Measurements from ENCODE around the gene GOLGA2. TPM values are rescaled to one million over a fixed set of nuclear protein-coding genes. Genes with fewer than 3 reads are reported as not detected.

The GOLGA2 gene
- total RNA-seq, 1 experiment from 2014 or later: 16.2 TPM

GRCh38 chr9:128317629-128318028, 41.8 kb upstream of the GOLGA2 start:
- no peak for DNase-seq
- Histone ChIP-seq H3K4me2 (ENCODE audit: low read depth, low read length, poor library complexity, severe bottlenecking) (no peak overlapping the region), H4K20me1 (ENCODE audit: insufficient read depth, low read depth, low read length) (no peaks in the 10 kb centered on the region)

GRCh38 chr9:128316421-128316820, 40.6 kb upstream of the GOLGA2 start:
- Histone ChIP-seq H3K9me2 (replicated peaks; ENCODE audit: insufficient read depth, low read length) (no peaks in the 10 kb centered on the region), H3K36me3 (ENCODE audit: insufficient read depth, low read length) (peaks cover 10% of the 10 kb centered on the region; the same call in 1 of the 2 replicates), H3K4me1 (ENCODE audit: low read length) (peaks cover 5% of the 10 kb centered on the region), H3K9ac (ENCODE audit: low read length) (no peak overlapping the region), H3K9me3 (ENCODE audit: low read length) (no peaks in the 10 kb centered on the region), H3K79me2 (ENCODE audit: low read length) (peaks cover 6% of the 10 kb centered on the region), H3K27ac (ENCODE audit: low read length) (no peak overlapping the region), H3K4me2 (ENCODE audit: low read depth, low read length, poor library complexity, severe bottlenecking) (no peak overlapping the region), H4K20me1 (ENCODE audit: insufficient read depth, low read depth, low read length) (no peaks in the 10 kb centered on the region), H3K27me3 (ENCODE audit: low read length) (no peaks in the 10 kb centered on the region), H2AFZ (ENCODE audit: low read length) (no peak overlapping the region), H3K4me3 (ENCODE audit: low read length) (no peak overlapping the region)
- no peak for DNase-seq

More at GRCh38 chr9:128317629-128318028, 41.8 kb upstream of the GOLGA2 start:
- no peak overlapping the region for H3K9ac ChIP-seq (ENCODE audit: low read length)
- H3K79me2 ChIP-seq (ENCODE audit: low read length): peaks cover 14% of the 10 kb centered on the region
- H3K27me3 ChIP-seq (ENCODE audit: low read length): no peaks in the 10 kb centered on the region
- H3K27ac ChIP-seq (ENCODE audit: low read length): no peak overlapping the region
- H3K4me3 ChIP-seq (ENCODE audit: low read length): no peak overlapping the region
- no peaks in the 10 kb centered on the region for H3K9me3 ChIP-seq (ENCODE audit: low read length)
- no peak overlapping the region for H2AFZ ChIP-seq (ENCODE audit: low read length)
- no peaks in the 10 kb centered on the region for H3K9me2 ChIP-seq (replicated peaks; ENCODE audit: insufficient read depth, low read length)
- H3K36me3 ChIP-seq (ENCODE audit: insufficient read depth, low read length): peaks cover 10% of the 10 kb centered on the region; the same call in 1 of the 2 replicates
- peaks cover 9% of the 10 kb centered on the region for H3K4me1 ChIP-seq (ENCODE audit: low read length)

- Histone ChIP-seq H4K20me1 (ENCODE audit: insufficient read depth, low read depth, low read length) (no peaks in the 10 kb centered on the region), H3K36me3 (ENCODE audit: insufficient read depth, low read length) (peaks cover 13% of the 10 kb centered on the region; the same call in 1 of the 2 replicates), H3K9me3 (ENCODE audit: low read length) (no peaks in the 10 kb centered on the region), H3K4me1 (ENCODE audit: low read length) (no peaks in the 10 kb centered on the region), H3K4me3 (ENCODE audit: low read length) (no peak overlapping the region), H3K27me3 (ENCODE audit: low read length) (no peaks in the 10 kb centered on the region), H3K4me2 (ENCODE audit: low read depth, low read length, poor library complexity, severe bottlenecking) (no peak overlapping the region), H3K79me2 (ENCODE audit: low read length) (no peaks in the 10 kb centered on the region), H3K9me2 (replicated peaks; ENCODE audit: insufficient read depth, low read length) (no peaks in the 10 kb centered on the region), H3K27ac (ENCODE audit: low read length) (no peak overlapping the region), H3K9ac (ENCODE audit: low read length) (no peak overlapping the region), H2AFZ (ENCODE audit: low read length) (no peak overlapping the region)
- DNase-seq: no peak
These were observed 38.9 kb upstream of the GOLGA2 start for GRCh38 chr9:128314697-128315096.

- Histone ChIP-seq H3K36me3 (ENCODE audit: insufficient read depth, low read length) (peaks cover 17% of the 10 kb centered on the region; the same call in 1 of the 2 replicates), H3K9ac (ENCODE audit: low read length) (no peak overlapping the region), H3K4me2 (ENCODE audit: low read depth, low read length, poor library complexity, severe bottlenecking) (no peak overlapping the region), H3K79me2 (ENCODE audit: low read length) (no peaks in the 10 kb centered on the region), H3K4me1 (ENCODE audit: low read length) (no peaks in the 10 kb centered on the region), H4K20me1 (ENCODE audit: insufficient read depth, low read depth, low read length) (no peaks in the 10 kb centered on the region), H3K27me3 (ENCODE audit: low read length) (no peaks in the 10 kb centered on the region), H3K9me3 (ENCODE audit: low read length) (no peaks in the 10 kb centered on the region), H2AFZ (ENCODE audit: low read length) (no peak overlapping the region), H3K9me2 (replicated peaks; ENCODE audit: insufficient read depth, low read length) (no peaks in the 10 kb centered on the region), H3K4me3 (ENCODE audit: low read length) (no peak overlapping the region), H3K27ac (ENCODE audit: low read length) (no peak overlapping the region)
- DNase-seq: no peak
These were observed 34.7 kb upstream of the GOLGA2 start for GRCh38 chr9:128310461-128310860.

- H3K9me3 ChIP-seq (ENCODE audit: low read length): no peaks in the 10 kb centered on the region
- H3K79me2 ChIP-seq (ENCODE audit: low read length): no peaks in the 10 kb centered on the region
- H3K4me3 ChIP-seq (ENCODE audit: low read length): no peak overlapping the region
- no peak overlapping the region for H2AFZ ChIP-seq (ENCODE audit: low read length)
- no peaks in the 10 kb centered on the region for H3K27me3 ChIP-seq (ENCODE audit: low read length)
- H3K9ac ChIP-seq (ENCODE audit: low read length): no peak overlapping the region
- H3K9me2 ChIP-seq (replicated peaks; ENCODE audit: insufficient read depth, low read length): no peaks in the 10 kb centered on the region
- peaks cover 12% of the 10 kb centered on the region; the same call in 1 of the 2 replicates for H3K36me3 ChIP-seq (ENCODE audit: insufficient read depth, low read length)
- H3K27ac ChIP-seq (ENCODE audit: low read length): no peak overlapping the region
- no peak overlapping the region for H3K4me2 ChIP-seq (ENCODE audit: low read depth, low read length, poor library complexity, severe bottlenecking)
- no peak for DNase-seq
- no peaks in the 10 kb centered on the region for H4K20me1 ChIP-seq (ENCODE audit: insufficient read depth, low read depth, low read length)
- no peaks in the 10 kb centered on the region for H3K4me1 ChIP-seq (ENCODE audit: low read length)
These were observed 33.7 kb upstream of the GOLGA2 start for GRCh38 chr9:128309551-128309950.

GRCh38 chr9:128304971-128305288, 29.1 kb upstream of the GOLGA2 start:
- Histone ChIP-seq H3K4me2 (ENCODE audit: low read depth, low read length, poor library complexity, severe bottlenecking) (no peak overlapping the region), H3K4me3 (ENCODE audit: low read length) (no peak overlapping the region), H4K20me1 (ENCODE audit: insufficient read depth, low read depth, low read length) (no peaks in the 10 kb centered on the region), H2AFZ (ENCODE audit: low read length) (no peak overlapping the region), H3K9ac (ENCODE audit: low read length) (no peak overlapping the region), H3K27me3 (ENCODE audit: low read length) (no peaks in the 10 kb centered on the region), H3K9me3 (ENCODE audit: low read length) (no peaks in the 10 kb centered on the region), H3K36me3 (ENCODE audit: insufficient read depth, low read length) (peaks cover 11% of the 10 kb centered on the region; the same call in 1 of the 2 replicates), H3K9me2 (replicated peaks; ENCODE audit: insufficient read depth, low read length) (no peaks in the 10 kb centered on the region), H3K4me1 (ENCODE audit: low read length) (no peaks in the 10 kb centered on the region), H3K27ac (ENCODE audit: low read length) (no peak overlapping the region), H3K79me2 (ENCODE audit: low read length) (no peaks in the 10 kb centered on the region)
- no peak for DNase-seq

GRCh38 chr9:128304136-128304970, 28.5 kb upstream of the GOLGA2 start:
- Histone ChIP-seq H4K20me1 (ENCODE audit: insufficient read depth, low read depth, low read length) (no peaks in the 10 kb centered on the region), H3K79me2 (ENCODE audit: low read length) (no peaks in the 10 kb centered on the region), H3K27ac (ENCODE audit: low read length) (no peak overlapping the region), H3K9me3 (ENCODE audit: low read length) (no peaks in the 10 kb centered on the region), H3K4me1 (ENCODE audit: low read length) (no peaks in the 10 kb centered on the region), H3K36me3 (ENCODE audit: insufficient read depth, low read length) (peaks cover 5% of the 10 kb centered on the region; the same call in 1 of the 2 replicates), H3K9me2 (replicated peaks; ENCODE audit: insufficient read depth, low read length) (no peaks in the 10 kb centered on the region), H3K27me3 (ENCODE audit: low read length) (no peaks in the 10 kb centered on the region), H3K4me2 (ENCODE audit: low read depth, low read length, poor library complexity, severe bottlenecking) (no peak overlapping the region), H2AFZ (ENCODE audit: low read length) (no peak overlapping the region), H3K9ac (ENCODE audit: low read length) (no peak overlapping the region), H3K4me3 (ENCODE audit: low read length) (no peak overlapping the region)
- no peak for DNase-seq

GRCh38 chr9:128298535-128299482, 23.0 kb upstream of the GOLGA2 start:
- Histone ChIP-seq H3K27ac (ENCODE audit: low read length) (no peak overlapping the region), H3K9ac (ENCODE audit: low read length) (no peak overlapping the region), H3K4me2 (ENCODE audit: low read depth, low read length, poor library complexity, severe bottlenecking) (no peak overlapping the region), H3K36me3 (ENCODE audit: insufficient read depth, low read length) (no peaks in the 10 kb centered on the region), H3K79me2 (ENCODE audit: low read length) (no peaks in the 10 kb centered on the region), H4K20me1 (ENCODE audit: insufficient read depth, low read depth, low read length) (no peaks in the 10 kb centered on the region), H3K9me3 (ENCODE audit: low read length) (no peaks in the 10 kb centered on the region), H3K4me3 (ENCODE audit: low read length) (no peak overlapping the region), H3K27me3 (ENCODE audit: low read length) (no peaks in the 10 kb centered on the region), H2AFZ (ENCODE audit: low read length) (no peak overlapping the region), H3K4me1 (ENCODE audit: low read length) (no peaks in the 10 kb centered on the region), H3K9me2 (replicated peaks; ENCODE audit: insufficient read depth, low read length) (no peaks in the 10 kb centered on the region)
- DNase-seq: no peak

Data from Karpas-422 (cell line).